Measurements from ENCODE around the gene CTXND1. TPM values are rescaled to one million over a fixed set of nuclear protein-coding genes. Genes with fewer than 3 reads are reported as not detected.

CTXND1 gene
- total RNA-seq, 1 experiment from 2014 or later = not detected

DNA sequence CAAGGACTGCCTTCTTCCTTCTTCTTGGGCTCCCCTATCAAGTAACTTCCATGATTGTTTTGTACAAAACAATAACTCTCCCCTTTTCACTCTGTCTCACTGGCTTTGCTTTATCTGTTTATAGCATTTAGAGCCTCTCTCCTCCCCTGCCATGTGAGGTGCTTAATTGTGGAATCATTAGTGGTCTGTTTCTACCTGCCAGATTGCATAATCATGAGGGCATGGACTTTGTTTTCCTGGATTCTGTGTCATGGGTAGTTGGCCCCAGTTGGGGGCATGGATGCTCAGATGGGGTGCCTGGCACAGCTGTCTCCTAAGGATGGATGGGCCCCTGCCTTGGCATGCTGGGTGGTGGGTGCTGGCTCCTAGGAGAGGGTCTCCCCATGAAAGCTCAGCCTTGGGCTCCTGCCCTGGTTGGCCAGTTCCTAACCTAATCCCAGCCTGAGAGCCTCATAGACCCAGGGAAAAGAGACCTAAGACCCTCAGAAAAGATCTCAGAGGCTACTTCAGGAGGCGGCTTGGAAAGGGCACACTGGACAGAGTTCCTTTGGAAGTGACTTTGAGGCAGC lies 8.0 kb upstream of the CTXND1 start:
- DNase-seq (ENCODE audit: low read depth) = no peak

DNA sequence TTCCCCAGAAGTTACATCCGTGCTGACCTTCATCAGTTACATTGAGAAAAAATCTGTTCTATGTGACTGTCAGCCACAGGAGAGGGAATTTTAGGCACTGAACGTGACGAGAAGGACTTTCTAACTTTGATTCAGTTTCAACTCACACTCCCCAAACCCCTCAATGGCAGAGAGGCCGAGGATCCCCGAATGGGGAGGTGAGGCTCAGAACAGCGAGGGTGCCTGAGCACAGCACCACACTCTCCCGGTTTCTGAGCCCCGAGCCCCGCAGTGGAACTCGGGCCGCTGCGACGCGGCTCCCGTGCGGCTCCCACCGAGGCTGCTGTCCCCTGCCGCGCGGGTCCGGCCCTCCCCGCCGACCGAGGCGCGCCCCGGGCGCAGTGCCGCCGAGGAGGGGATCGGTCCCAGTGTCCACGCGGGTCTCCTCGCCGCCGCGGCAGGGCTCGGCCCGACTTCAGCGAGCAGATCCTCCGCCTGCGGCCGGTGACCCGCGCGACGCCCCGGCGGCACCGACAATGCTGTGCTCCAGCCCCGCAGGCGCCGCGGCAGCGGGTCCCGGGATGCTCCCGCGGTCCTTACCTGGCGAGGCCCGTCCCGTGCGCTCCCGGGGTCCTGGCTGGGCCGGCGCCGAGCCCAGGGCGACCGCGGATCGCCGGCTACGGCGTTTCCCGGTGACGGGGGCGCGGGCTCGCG lies 439 bp downstream of the CTXND1 start:
- DNase-seq (ENCODE audit: low read depth) = no peak

DNA sequence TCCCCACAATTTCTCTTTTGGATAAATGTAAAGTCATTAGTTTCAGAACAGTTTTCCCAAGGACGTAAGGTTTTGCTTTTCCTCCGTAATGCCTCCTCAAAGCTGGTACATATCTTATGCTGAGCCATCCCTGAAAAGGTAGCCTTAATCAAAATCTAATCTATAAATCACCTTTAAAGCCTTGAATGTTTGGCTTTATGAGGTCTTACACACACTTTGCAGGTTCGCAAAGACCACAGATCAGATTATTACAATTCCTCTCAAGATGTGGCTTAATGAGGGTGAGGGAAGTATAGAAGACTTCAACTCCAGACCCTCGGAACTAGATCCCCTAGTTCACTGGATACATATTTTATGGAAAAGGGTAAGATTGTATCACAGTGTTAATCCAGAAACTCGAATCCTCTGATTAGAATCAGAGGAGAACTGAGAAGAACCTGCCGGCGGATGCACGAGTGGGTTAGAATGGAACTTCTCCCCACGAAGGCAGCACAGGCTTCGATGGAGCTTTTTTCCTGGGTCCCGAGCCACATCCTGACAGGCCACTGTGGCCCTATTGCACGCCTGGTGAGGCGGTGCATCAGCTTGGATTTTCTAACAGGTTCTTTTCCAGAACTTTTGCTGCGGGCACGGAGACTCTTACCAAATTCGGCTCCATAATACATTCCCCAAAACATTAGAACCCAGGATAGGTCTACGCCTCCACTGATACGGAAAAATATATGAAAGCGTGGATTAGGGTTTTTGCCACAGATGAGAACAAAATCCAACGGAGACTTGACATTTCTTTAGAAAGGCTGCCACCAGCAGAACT lies 1.2 kb downstream of the CTXND1 start:
- DNase-seq (ENCODE audit: low read depth) = no peak

DNA sequence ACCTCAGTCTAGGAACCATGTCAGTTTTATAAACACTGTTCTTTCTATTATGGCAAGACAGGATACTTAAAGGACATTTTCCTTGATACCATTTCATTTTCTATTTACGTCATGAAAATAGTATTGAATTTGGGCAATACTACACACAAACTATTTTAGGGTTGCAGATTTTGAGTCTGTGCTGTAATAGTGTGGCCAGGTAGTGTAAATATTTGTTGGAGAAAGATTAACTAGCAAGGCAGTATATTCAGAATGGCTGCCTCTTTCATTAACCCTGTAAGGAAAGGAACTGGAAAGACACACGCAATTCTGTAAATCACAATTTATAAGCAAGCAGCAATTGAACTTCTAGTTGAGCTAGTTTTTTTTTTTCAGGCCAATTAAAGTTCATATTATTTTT lies 2.0 kb downstream of the CTXND1 start:
- no peak for DNase-seq (ENCODE audit: low read depth)

DNA sequence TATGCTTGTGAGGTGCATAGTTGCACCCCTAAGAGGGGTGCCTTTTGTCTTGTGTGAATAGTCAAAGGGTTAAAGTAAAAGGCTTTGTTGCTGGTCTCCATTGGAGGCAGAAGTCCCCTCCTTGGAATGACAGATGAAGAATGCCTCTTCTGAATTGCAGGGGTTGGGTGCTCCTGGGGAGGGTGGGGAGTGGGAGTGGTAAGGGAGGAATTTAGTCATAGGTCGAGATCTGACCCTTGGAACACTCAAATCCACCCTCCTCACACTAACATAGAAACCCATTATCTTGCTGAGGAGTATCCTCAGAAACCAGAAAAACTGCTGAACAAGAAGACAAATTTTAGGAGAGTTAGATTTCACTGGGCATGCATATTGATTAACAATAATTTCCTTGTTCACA lies 4.7 kb downstream of the CTXND1 start:
- no peak for DNase-seq (ENCODE audit: low read depth)

DNA sequence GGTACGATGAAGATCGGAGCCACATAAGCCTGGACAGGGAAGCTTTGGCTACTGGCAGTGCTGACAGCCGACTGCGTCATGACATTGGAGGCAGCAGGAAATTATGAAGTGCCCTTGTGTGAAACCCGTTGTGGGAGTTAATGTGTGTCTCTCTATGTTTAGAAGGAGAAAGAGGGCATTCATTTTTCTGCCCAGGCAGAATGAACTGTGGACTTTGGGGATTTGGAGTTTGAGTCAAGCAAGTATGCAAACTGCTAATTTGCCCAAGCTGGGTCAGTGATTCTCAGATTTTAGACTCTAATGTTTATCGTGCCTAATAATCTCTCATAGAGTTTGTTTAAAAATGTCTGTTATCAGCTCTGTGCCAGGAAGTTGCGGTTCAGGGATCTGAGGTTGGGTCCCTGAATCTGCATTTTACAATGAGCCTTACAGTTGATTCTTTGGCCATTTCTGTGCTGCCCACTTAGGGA lies 5.6 kb downstream of the CTXND1 start:
- peak; percentile 18 for DNase-seq (ENCODE audit: low read depth)

DNA sequence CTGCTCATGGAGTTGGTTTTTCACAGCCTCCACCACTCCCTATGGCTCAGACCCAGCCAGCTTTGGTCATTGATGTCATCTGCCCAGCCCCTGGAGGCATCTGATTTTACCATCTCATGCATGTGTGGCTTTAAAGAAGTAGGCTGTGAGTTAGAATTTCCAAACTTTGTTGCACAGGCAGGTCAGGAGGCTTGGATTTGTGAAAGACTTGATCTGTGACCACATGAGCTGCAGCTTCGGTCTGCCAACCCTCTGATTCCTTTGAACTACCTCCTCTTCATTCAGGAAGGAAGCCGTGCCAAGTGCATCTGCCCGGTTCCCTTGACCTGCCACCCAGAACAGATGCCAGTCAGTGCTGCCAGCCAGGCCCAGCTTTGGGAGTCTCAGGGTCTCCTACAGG lies 9.2 kb downstream of the CTXND1 start:
- no peak for DNase-seq (ENCODE audit: low read depth)

DNA sequence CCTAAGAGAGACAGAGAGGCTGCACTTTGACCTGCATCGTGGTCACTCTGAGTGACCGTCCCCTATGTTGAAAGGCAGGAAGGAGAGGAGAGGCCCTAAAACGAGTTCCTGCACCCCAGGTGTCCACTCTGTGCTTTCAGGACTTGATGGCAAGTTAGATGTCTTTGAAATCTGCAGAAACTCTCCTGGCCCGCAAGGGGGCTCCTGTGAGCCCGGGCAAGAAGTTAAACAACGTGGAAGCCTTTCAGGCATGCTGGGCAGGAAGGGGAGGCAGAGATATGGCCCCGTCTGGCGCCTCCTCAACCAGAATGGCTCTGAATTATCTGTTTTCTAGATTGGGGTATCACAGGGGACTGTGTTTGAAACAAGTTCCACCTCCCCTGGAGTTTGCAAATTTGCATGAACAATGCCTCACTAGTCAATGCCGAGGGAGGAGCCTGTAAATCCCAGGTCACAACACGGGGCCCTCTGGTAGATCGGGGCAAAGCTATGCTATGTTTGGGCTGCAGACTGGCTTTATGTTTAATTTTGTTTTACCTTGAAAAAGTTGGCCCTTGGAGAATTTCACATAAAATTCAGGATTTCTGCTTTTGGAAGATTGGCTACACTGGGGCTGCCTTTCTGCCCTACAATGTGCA lies 9.8 kb downstream of the CTXND1 start:
- peak; percentile 17 for DNase-seq (ENCODE audit: low read depth)

DNA sequence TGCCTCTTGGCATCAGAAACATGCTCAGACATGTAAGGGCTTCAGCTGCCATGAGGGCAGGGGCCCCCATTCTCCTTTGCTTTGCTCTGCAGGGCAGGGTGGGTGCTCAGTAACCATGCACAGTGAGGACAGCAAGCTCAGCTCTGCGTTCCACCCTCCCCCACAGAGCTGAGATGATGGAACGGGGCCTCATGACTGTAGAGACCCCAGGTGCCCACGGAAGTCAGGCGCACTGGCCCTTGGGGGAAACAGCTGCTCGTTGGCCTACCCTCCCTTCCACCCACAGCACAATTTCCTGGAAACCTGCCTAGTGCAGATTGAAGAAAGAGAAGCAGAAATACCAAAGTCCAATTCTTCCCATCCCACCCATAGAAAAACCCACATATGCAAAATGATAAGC lies 10.5 kb downstream of the CTXND1 start:
- no peak for DNase-seq (ENCODE audit: low read depth)

DNA sequence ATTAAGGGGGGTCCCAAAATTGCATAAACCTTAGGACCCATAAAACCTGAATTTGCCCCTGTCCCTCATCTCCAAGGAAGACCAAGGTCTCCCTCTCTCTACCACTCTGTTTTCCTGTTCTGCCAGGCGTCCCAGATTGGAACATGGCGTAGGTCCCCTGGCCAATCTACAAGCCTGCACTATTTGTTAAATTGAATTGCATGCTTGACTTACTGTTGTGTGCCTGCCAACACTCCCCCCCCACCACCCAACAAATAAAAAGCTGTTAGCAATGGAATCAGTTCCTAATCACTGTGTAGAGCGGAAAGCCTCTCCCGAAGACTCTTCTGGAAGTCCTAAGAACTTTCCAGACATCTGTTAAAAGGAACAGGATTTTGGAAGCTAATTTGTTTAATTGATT lies 11.7 kb downstream of the CTXND1 start:
- no peak for DNase-seq (ENCODE audit: low read depth)

DNA sequence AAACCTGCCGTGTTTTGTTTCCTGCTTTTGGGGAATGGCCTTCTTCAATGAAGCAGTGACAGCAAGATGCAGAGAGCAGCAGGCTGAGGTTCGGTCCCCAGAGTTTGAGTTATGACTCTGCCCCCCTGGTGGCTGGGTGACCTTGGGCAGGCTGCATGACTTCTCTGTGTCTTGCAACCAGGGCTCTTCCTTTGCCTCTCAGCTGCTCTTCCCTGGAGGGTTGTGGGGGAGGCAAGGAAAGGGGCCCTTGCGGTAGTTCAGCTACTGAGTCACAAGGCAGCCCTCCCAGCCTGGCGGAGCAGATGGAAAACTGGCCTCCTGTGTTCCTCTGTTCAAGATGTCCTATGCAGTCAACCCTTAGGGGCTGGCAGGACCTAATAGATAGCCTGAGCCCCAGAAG lies 17.1 kb downstream of the CTXND1 start:
- peak; percentile 39 for DNase-seq (ENCODE audit: low read depth)

DNA sequence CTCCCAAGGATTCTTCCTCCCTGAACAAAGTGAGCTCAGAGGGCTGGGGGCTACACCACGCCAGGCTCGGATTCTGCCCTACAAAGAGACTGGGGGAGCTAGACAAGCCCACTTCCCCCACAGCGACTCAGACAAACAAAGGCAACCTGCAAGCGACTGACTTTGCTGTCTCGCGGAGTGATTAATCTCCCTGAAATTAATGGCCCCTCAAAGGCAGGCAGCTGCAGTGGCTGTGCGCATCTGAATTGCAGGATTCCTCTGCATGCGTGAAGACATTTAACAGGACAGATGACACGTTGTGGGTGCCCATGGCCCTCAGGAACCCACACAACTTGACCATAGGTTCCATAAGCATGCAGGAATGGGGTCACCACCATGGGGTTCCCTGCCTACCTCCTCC lies 18.4 kb downstream of the CTXND1 start:
- DNase-seq (ENCODE audit: low read depth) = no peak

DNA sequence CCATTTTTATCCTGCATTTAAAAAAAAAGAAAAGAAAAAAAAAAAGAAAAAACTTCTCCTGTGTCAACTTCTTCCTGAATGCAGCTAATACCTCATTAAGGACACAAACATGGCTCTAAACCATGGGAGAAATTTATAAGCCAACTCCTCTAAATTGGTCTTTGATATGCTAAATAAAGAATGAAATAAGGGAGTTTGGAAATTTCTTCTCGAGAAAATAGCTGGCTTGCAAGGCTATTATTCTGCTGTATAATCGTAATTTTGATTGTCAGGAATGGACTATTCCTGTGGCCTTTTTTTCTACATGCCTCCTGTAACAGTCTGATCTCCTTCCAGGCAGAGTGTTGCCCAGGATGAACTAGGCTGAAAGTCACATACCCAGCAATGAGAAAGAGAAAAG lies 20.6 kb downstream of the CTXND1 start:
- no peak for DNase-seq (ENCODE audit: low read depth)

DNA sequence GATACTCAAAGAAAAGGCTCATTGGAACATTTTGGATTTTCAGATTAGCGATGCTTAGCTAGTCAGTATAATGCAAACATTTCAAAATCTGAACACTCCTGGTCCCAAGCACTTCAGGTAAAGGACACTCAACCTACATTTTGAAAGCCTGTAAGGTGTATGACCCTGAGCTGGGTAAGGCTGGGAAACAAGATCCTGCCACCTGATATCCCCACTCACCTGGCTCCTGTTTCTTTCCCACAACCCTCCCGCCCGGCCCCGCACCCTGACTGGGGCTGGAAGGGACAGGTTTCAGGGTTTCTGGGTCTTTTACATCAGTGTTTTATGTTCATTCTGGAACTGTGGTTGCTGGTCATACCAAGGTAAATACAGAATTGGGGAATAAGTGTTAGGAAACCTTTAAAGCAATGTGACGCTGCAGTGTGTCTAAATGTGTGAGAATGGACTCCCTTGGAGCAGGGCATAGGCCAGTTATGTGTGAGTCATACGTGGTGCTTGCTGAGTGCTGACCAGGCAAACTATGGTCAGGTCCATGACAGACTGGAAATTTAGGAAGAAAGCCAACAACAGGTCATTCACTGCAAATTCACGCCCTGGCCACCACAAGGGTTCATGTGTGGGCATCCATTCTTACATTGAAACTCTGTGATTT lies 22.9 kb downstream of the CTXND1 start:
- DNase-seq (ENCODE audit: low read depth) = peak; percentile 47

DNA sequence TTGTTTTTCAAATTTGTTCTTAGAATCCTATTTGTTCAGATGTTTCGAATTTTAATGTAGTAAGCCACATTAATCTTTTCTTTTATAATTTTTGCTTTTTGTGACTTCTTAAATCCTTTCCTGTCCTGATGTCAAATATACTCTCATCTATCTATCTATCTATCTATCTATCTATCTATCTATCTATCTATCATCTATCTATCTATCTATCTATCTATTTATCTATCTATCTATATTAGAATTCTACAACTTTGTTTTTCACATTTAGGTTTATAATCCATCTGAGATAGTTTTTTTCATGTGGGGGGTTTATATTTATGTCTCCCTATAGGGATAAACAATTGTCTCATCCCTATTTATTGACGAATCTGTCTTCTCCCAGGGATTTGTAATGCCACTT lies 32.1 kb downstream of the CTXND1 start:
- no peak for DNase-seq (ENCODE audit: low read depth)

DNA sequence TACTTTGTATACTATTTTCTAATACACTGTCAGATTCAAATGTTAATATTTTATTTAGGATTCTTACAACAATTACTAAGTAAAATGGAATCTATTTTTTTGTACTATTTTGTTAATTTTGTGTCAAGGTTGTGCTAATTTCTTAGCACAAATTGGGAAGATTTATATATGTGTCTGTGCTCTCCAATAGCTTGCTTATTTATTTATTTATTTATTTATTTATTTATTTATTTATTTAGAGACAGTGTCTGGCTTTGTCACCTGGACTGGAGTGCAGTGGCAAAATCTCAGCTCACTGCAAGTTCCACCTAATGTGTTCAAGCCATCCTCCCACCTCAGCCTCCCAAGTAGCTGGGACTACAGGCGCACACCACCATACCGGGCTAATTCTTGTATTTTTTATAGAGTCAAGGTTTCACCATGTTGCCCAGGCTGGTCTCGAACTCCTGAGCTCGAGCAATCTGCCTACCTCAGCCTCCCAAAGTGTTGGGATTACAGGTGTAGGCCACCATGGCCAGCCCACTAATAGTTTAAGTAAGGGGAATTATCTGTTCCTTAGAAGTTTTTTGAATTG lies 34.6 kb downstream of the CTXND1 start:
- DNase-seq (ENCODE audit: low read depth) = no peak

DNA sequence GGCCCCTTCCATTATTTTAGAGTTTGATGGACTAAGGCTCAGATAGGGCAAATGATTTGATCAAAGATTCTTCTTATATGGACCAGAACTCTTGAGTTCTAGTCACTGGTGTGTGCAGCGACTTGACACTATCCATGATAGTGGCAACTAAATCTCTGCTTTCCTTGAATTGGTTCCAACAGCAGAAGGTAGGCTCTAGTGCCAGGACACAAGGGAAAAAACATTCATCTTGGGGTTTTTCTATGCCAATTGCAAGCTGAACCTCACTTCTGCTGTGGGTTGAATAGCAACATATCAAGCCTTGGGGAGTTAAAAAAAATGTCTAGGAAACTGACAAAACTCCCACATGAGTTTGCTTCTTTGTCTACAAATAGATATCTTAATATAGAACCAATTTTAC lies 35.1 kb downstream of the CTXND1 start:
- no peak for DNase-seq (ENCODE audit: low read depth)

DNA sequence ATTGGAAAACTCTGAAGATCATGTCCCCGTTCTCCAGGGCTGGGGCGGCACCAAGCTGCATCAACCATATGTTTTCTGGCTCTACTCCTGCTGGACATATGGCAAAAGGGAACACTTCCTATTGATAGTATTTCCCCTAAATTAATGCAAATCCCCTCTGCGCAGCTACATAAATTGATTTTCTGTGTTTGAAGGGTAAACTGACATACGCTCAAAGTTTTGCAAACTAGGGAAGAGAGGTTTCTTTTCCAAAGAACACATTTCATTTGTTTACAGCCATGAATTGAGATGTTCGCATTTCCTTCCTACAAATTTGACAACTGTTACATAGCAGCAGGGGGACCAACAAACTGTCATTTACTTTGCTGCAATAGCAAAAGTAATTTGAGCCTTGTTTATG lies 35.9 kb downstream of the CTXND1 start:
- DNase-seq (ENCODE audit: low read depth) = no peak

DNA sequence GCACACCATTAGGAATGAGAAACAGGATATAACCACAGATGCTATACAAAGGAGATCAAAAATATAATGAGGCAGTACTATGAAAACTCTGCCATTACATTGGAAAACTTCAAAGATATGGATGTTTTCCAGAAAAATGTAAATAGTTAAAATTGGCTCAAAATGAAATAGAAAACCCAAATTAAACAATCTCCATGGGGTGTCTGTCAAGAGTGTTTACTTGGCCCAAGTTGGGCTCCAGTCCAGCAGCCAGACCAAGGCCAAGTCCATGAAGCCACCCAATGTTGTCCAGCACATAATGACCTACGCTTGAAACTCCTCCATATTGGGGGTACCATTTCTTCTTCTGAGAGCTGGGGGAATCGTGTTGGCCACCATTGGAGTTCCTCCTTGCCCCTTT lies 37.1 kb downstream of the CTXND1 start:
- no peak for DNase-seq (ENCODE audit: low read depth)

DNA sequence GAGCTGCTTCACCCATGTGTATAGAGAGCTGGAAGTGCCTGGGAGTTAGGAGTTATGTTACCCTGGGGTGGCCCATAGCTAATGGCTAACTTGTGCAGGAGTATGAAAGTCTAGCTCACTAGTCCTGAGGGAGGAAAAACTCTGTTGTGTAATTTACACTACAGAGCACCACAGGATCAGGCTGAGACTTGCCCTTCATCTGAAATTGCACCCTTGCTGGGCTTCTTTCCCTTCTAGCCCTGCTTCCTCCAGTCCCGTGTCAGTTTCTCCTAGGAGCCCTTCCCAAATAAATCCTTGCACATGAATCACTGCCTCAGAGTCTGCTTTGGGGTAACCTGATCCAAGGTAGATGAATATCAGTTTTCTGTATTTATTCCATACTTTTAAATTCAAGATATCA lies 40.0 kb downstream of the CTXND1 start:
- no peak for DNase-seq (ENCODE audit: low read depth)

Data from HT1080 (cell line).